DOHH2 (cell line): Measurements from ENCODE around the gene FGD4.

Experiments
- H3F3A ChIP-seq: fragments of 200-600 bp; sonication (generic), shearing (Covaris generic); 2 replicates; pipeline ENCODE4 v1.6.0; 2016; ENCODE audit warnings: antibody characterized with exemption, mild to moderate bottlenecking; ENCODE audit not compliant: control insufficient read depth, insufficient read depth
- H3K27ac ChIP-seq: fragments of 200-600 bp; sonication (generic); 2 replicates; pipeline ENCODE4 v1.5.1; 2014; ENCODE audit warnings: low read depth, mild to moderate bottlenecking, low read length, moderate library complexity
- H3K27me3 ChIP-seq: fragments of 200-600 bp; sonication (generic); 2 replicates; pipeline ENCODE4 v1.6.1; 2014; ENCODE audit warnings: mild to moderate bottlenecking, low read length, mixed read lengths; ENCODE audit not compliant: control insufficient read depth
- H3K36me3 ChIP-seq: fragments of 200-600 bp; sonication (generic); 2 replicates; pipeline ENCODE4 v1.6.1; 2014; ENCODE audit warnings: mild to moderate bottlenecking, low read length, moderate library complexity, mixed read lengths; ENCODE audit not compliant: control insufficient read depth
- H3K4me1 ChIP-seq: fragments of 200-600 bp; sonication (generic); 2 replicates; pipeline ENCODE4 v1.6.1; 2014; ENCODE audit warnings: mild to moderate bottlenecking, low read length, mixed read lengths; ENCODE audit not compliant: control insufficient read depth
- H3K4me2 ChIP-seq: fragments of 200-600 bp; sonication (generic); 2 replicates; pipeline ENCODE4 v1.6.0; 2014; ENCODE audit warnings: mild to moderate bottlenecking, low read length, moderate library complexity
- H3K4me3 ChIP-seq: fragments of 200-600 bp; sonication (generic); 2 replicates; pipeline ENCODE4 v1.5.1; 2014; ENCODE audit warnings: mild to moderate bottlenecking, low read length, mixed read lengths
- H3K79me2 ChIP-seq: fragments of 200-600 bp; sonication (generic); 2 replicates; pipeline ENCODE4 v1.6.1; 2014; ENCODE audit warnings: mild to moderate bottlenecking, low read length, mixed read lengths; ENCODE audit not compliant: control insufficient read depth
- H3K9me2 ChIP-seq: fragments of 200-600 bp; sonication (generic); replicated peaks from 2 replicates; pipeline ENCODE4 v1.6.1; 2014; ENCODE audit warnings: mild to moderate bottlenecking, low read length, mixed read lengths; ENCODE audit not compliant: control insufficient read depth
- H3K9me3 ChIP-seq: fragments of 200-600 bp; sonication (generic); 2 replicates; pipeline ENCODE4 v1.6.1; 2014; ENCODE audit warnings: antibody characterized with exemption, low read length, mixed read lengths; ENCODE audit not compliant: control insufficient read depth, insufficient read depth
- H4K20me1 ChIP-seq: fragments of 200-600 bp; sonication (generic); 2 replicates; pipeline ENCODE4 v1.6.0; 2014; ENCODE audit warnings: low read depth, mild to moderate bottlenecking, antibody characterized with exemption, low read length, moderate library complexity; ENCODE audit not compliant: control insufficient read depth, insufficient read depth
- EZH2phosphoT487 ChIP-seq: fragments of 200-600 bp; sonication (generic); IDR thresholded peaks from 2 replicates; pipeline ENCODE4 v1.6.1; 2017; ENCODE audit warnings: borderline replicate concordance, mild to moderate bottlenecking, antibody characterized with exemption, low read length, moderate library complexity, mixed read lengths
- TF ChIP-seq, protein P1 (sequence below): fragments of 200-600 bp; sonication (generic); IDR thresholded peaks from one replicate; pipeline ENCODE4 v1.5.1; 2014; ENCODE audit warnings: antibody characterized with exemption, mild to moderate bottlenecking, low read depth, low read length; ENCODE audit not compliant: poor library complexity, severe bottlenecking

FGD4 gene

DNA sequence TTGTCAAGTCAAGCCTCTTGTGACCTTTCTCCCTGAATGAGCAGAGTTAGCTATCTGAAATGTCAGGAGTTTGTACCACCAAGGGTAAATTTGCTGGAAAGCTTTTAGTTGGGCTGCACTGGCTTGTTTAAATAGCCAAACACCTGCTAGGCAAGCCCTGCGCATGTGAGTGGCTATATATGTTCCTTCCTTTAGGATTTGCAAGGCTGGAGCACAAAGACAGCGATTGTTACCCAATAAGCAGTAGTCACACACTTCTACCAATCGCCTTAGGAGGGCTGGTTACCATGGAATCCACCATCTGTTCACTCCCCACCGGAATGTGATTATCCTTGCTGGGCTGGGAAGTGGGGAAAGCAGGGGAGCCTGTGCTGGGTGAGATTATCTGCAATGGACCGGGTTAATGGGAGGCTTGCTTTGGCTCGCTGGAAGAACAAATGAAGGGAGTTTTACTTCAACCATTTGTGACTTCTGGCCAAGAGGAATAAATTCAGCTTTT, 102.5 kb downstream of the FGD4 start:
- H3K4me1 ChIP-seq, result peaks cover 43% of the 10 kb centered on the region
- H3K4me2 ChIP-seq, result no peak overlapping the region
- H3K9me2 ChIP-seq, result no peaks in the 10 kb centered on the region
- no peaks in the 10 kb centered on the region for H4K20me1 ChIP-seq
- no peak overlapping the region for H3K4me3 ChIP-seq
- H3K9me3 ChIP-seq, result no peaks in the 10 kb centered on the region
- no peaks in the 10 kb centered on the region for H3K79me2 ChIP-seq
- 0 out of 2 replicates have a peak, but pooled peaks cover 4% of the 10 kb centered on the region for H3F3A ChIP-seq
- no peaks in the 10 kb centered on the region for H3K27me3 ChIP-seq
- TF ChIP-seq EZH2phosphoT487, result no peak
- TF ChIP-seq, protein P1, sequence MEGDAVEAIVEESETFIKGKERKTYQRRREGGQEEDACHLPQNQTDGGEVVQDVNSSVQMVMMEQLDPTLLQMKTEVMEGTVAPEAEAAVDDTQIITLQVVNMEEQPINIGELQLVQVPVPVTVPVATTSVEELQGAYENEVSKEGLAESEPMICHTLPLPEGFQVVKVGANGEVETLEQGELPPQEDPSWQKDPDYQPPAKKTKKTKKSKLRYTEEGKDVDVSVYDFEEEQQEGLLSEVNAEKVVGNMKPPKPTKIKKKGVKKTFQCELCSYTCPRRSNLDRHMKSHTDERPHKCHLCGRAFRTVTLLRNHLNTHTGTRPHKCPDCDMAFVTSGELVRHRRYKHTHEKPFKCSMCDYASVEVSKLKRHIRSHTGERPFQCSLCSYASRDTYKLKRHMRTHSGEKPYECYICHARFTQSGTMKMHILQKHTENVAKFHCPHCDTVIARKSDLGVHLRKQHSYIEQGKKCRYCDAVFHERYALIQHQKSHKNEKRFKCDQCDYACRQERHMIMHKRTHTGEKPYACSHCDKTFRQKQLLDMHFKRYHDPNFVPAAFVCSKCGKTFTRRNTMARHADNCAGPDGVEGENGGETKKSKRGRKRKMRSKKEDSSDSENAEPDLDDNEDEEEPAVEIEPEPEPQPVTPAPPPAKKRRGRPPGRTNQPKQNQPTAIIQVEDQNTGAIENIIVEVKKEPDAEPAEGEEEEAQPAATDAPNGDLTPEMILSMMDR, result no peak
- no peaks in the 10 kb centered on the region for H3K36me3 ChIP-seq
- H3K27ac ChIP-seq, result no peak overlapping the region

- no peak overlapping the region for H3K4me2 ChIP-seq
- no peaks in the 10 kb centered on the region for H3K9me2 ChIP-seq
- no peaks in the 10 kb centered on the region for H3K9me3 ChIP-seq
- H3K79me2 ChIP-seq, result no peaks in the 10 kb centered on the region
- H3K4me1 ChIP-seq, result peaks cover 40% of the 10 kb centered on the region
- TF ChIP-seq, protein P1, result no peak
- no peak for TF ChIP-seq EZH2phosphoT487
- H3K27me3 ChIP-seq, result no peaks in the 10 kb centered on the region
- no peaks in the 10 kb centered on the region for H4K20me1 ChIP-seq
- no peaks in the 10 kb centered on the region for H3K36me3 ChIP-seq
- no peak overlapping the region for H3K4me3 ChIP-seq
- no peak overlapping the region for H3K27ac ChIP-seq
- 0 out of 2 replicates have a peak, but pooled peaks cover under 1% of the 10 kb centered on the region for H3F3A ChIP-seq
Observed at GRCh38 chr12:32502693-32503502, 103.5 kb downstream of the FGD4 start.

DNA sequence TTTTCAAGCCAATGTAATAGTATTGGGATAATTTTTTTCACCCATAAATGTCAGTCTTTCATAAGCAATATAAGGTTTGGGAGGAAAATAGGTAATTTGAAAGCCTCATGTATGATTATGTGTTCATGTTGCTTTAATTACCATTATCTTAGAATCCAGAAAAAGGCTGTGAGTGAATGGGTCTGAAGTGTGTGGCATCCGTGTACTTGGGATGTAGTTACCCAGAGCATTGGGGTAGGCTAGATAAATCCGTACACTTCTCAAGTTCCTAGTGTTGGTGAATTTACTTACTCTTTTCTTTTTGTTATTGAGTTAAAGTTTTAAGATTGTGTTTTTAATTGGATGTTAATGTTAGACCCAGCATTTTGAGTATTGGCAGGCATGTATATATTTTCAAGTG, 104.4 kb downstream of the FGD4 start:
- Histone ChIP-seq H3F3A (peaks cover 4% of the 10 kb centered on the region; the same call in 1 of the 2 replicates), H3K36me3 (no peaks in the 10 kb centered on the region), H3K4me3 (no peak overlapping the region)

More for the DNA sequence above, 104.4 kb downstream of the FGD4 start:
- no peak overlapping the region for H3K4me2 ChIP-seq
- no peak overlapping the region for H3K27ac ChIP-seq
- peaks cover 43% of the 10 kb centered on the region for H3K4me1 ChIP-seq
- no peak for TF ChIP-seq EZH2phosphoT487
- TF ChIP-seq, protein P1, result no peak
- no peaks in the 10 kb centered on the region for H3K9me3 ChIP-seq
- H3K27me3 ChIP-seq, result no peaks in the 10 kb centered on the region
- no peaks in the 10 kb centered on the region for H4K20me1 ChIP-seq
- no peaks in the 10 kb centered on the region for H3K79me2 ChIP-seq
- H3K9me2 ChIP-seq, result no peaks in the 10 kb centered on the region
